Activated CD8-positive, alpha-beta memory T cell treated with anti-CD3 and anti-CD28 coated beads, Interleukin-2, amount 50 U/mL, for 48 hours (primary cell): ENCODE data around the gene DUSP11.

ENCODE experiments used
- DNase-seq: peaks from one replicate; pipeline ENCODE4 v3.0.0-alpha.2; 2020

Gene DUSP11

DNA sequence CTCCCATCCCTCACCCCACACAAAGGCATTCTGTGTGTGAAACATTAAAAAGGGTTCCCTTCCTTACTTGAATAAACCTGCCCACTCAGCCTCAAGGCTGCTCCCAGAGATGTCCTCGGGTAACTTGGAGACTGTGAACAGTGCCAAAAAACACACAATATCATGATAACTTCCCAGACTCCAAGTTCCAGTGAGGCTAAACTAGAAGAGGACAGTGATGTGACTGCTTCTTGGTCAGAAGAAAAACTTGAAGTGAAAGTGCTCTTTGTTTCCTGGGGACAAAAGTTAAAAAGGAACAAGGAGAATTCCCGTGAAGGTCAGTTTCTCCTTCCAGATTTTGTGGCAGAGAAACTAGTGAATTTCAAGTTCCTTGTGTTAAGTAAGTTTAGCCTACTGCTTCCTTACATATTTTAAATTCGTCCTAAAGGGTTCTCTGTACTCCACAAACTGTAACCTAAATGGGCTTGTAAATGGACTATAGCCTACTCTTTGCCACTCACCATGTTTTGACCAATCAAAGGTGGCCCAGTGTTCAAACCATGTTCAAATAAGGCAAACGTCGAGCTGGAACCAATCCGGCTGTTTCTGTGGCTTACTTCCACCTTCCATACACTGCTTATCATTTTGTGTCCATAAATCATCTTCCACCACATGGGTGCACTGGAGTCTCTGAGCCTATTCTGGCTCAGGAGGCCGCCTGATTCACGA is 63.2 kb downstream of the DUSP11 start:
- no peak for DNase-seq

DNA sequence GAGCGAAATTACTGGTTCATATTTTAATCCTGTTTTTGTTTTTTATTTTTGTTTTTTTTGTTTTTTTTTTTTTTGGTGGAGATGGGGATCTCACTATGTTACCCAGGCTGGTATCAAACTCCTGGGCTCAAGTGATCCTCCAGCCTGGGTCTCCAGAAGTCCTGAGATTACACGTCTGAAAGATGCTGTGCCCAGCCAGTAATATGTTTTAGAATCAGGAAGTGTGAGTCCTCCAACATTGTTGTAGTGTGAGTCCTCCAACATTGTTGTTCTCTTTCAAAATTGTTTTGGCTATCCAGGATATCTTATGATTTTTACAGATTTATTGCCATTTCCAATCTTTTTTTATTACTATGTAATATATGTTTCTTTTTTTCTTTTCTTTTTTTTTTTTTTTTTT is 65.8 kb downstream of the DUSP11 start:
- DNase-seq: no peak
